IPS-18a (cell line): ENCODE data around the gene BNC1.
"Not testable (repeated sequence)": the region's sequence is repeated elsewhere in the genome, so short reads cannot be mapped to it uniquely, and the experiment has no call there.

Experiments used
- H3K27ac ChIP-seq: one replicate; pipeline ENCODE4 v1.5.1; 2013; ENCODE audit warnings: low read length
- H3K27me3 ChIP-seq: one replicate; pipeline ENCODE4 v1.6.1; 2013; ENCODE audit warnings: mild to moderate bottlenecking, low read length; ENCODE audit not compliant: control insufficient read depth, insufficient read depth
- H3K36me3 ChIP-seq: one replicate; pipeline ENCODE4 v1.6.1; 2013; ENCODE audit warnings: low read depth, low read length; ENCODE audit not compliant: control insufficient read depth
- H3K4me1 ChIP-seq: one replicate; pipeline ENCODE4 v1.6.1; 2013; ENCODE audit warnings: low read depth, low read length; ENCODE audit not compliant: control insufficient read depth
- H3K4me3 ChIP-seq: one replicate; pipeline ENCODE4 v1.5.1; 2013; ENCODE audit warnings: low read length
- H3K9ac ChIP-seq: one replicate; pipeline ENCODE4 v1.6.1; 2013; ENCODE audit warnings: mild to moderate bottlenecking, low read length, moderate library complexity
- H3K9me3 ChIP-seq: one replicate; pipeline ENCODE4 v1.6.1; 2013; ENCODE audit warnings: low read depth, low read length; ENCODE audit not compliant: control insufficient read depth

Gene BNC1

GRCh38 chr15:83276661-83277060 lies 7.8 kb downstream of the BNC1 start:
- no peak overlapping the region for H3K27ac ChIP-seq
- H3K4me1 ChIP-seq = no peaks in the 10 kb centered on the region
- H3K36me3 ChIP-seq = no peaks in the 10 kb centered on the region
- H3K9me3 ChIP-seq = no peaks in the 10 kb centered on the region
- no peak overlapping the region for H3K4me3 ChIP-seq
- H3K9ac ChIP-seq = no peak overlapping the region
- H3K27me3 ChIP-seq = peaks cover 16% of the 10 kb centered on the region

- H3K4me3 ChIP-seq = no peak overlapping the region
- H3K27ac ChIP-seq = no peak overlapping the region
- H3K27me3 ChIP-seq = peaks cover 3% of the 10 kb centered on the region
- H3K4me1 ChIP-seq = no peaks in the 10 kb centered on the region
- H3K36me3 ChIP-seq = no peaks in the 10 kb centered on the region
- H3K9me3 ChIP-seq = no peaks in the 10 kb centered on the region
- H3K9ac ChIP-seq = no peak overlapping the region
Observed at GRCh38 chr15:83275412-83275811, 9.1 kb downstream of the BNC1 start.

- no peaks in the 10 kb centered on the region for H3K4me1 ChIP-seq
- no peaks in the 10 kb centered on the region for H3K36me3 ChIP-seq
- H3K4me3 ChIP-seq = no peak overlapping the region
- H3K27ac ChIP-seq = no peak overlapping the region
- H3K27me3 ChIP-seq = no peaks in the 10 kb centered on the region
- no peak overlapping the region for H3K9ac ChIP-seq
- H3K9me3 ChIP-seq = no peaks in the 10 kb centered on the region
Observed at GRCh38 chr15:83270176-83270575, 14.3 kb downstream of the BNC1 start.

GRCh38 chr15:83268147-83268546 lies 16.3 kb downstream of the BNC1 start:
- H3K36me3 ChIP-seq = no peaks in the 10 kb centered on the region
- no peak overlapping the region for H3K9ac ChIP-seq
- no peak overlapping the region for H3K4me3 ChIP-seq
- H3K27me3 ChIP-seq = no peaks in the 10 kb centered on the region
- no peaks in the 10 kb centered on the region for H3K9me3 ChIP-seq
- no peaks in the 10 kb centered on the region for H3K4me1 ChIP-seq
- no peak overlapping the region for H3K27ac ChIP-seq

GRCh38 chr15:83262594-83263315 lies 21.7 kb downstream of the BNC1 start:
- Histone ChIP-seq H3K4me3 (no peak overlapping the region), H3K9ac (no peak overlapping the region), H3K4me1 (no peaks in the 10 kb centered on the region), H3K27me3 (no peaks in the 10 kb centered on the region), H3K27ac (no peak overlapping the region), H3K9me3 (no peaks in the 10 kb centered on the region), H3K36me3 (no peaks in the 10 kb centered on the region)

GRCh38 chr15:83262181-83262580 lies 22.3 kb downstream of the BNC1 start:
- H3K27me3 ChIP-seq, H3K4me3 ChIP-seq, H3K9me3 ChIP-seq, H3K27ac ChIP-seq, H3K9ac ChIP-seq, H3K36me3 ChIP-seq, H3K4me1 ChIP-seq: not testable (repeated sequence)

- Histone ChIP-seq H3K4me1 (peaks cover 4% of the 10 kb centered on the region), H3K4me3 (no peak overlapping the region), H3K27ac (no peak overlapping the region), H3K9me3 (no peaks in the 10 kb centered on the region), H3K27me3 (no peaks in the 10 kb centered on the region), H3K36me3 (no peaks in the 10 kb centered on the region), H3K9ac (no peak overlapping the region)
Observed at GRCh38 chr15:83250781-83251180, 33.7 kb downstream of the BNC1 start.

GRCh38 chr15:83249030-83249343 lies 35.5 kb downstream of the BNC1 start:
- no peak overlapping the region for H3K27ac ChIP-seq
- no peaks in the 10 kb centered on the region for H3K36me3 ChIP-seq
- H3K4me3 ChIP-seq = no peak overlapping the region
- H3K9me3 ChIP-seq = no peaks in the 10 kb centered on the region
- no peaks in the 10 kb centered on the region for H3K27me3 ChIP-seq
- peaks cover 4% of the 10 kb centered on the region for H3K4me1 ChIP-seq
- no peak overlapping the region for H3K9ac ChIP-seq

GRCh38 chr15:83248151-83249029 lies 36.1 kb downstream of the BNC1 start:
- no peak overlapping the region for H3K4me3 ChIP-seq

GRCh38 chr15:83243634-83244033 lies 40.8 kb downstream of the BNC1 start:
- no peak overlapping the region for H3K27ac ChIP-seq
- H3K4me1 ChIP-seq = peaks cover 2% of the 10 kb centered on the region
- no peaks in the 10 kb centered on the region for H3K27me3 ChIP-seq
- H3K9ac ChIP-seq = no peak overlapping the region
- no peak overlapping the region for H3K4me3 ChIP-seq
- no peaks in the 10 kb centered on the region for H3K36me3 ChIP-seq
- peaks cover 3% of the 10 kb centered on the region for H3K9me3 ChIP-seq

More at GRCh38 chr15:83248151-83249029, 36.1 kb downstream of the BNC1 start:
- no peak overlapping the region for H3K9ac ChIP-seq
- H3K9me3 ChIP-seq = no peaks in the 10 kb centered on the region
- peaks cover 4% of the 10 kb centered on the region for H3K4me1 ChIP-seq
- H3K27me3 ChIP-seq = no peaks in the 10 kb centered on the region
- H3K36me3 ChIP-seq = no peaks in the 10 kb centered on the region
- H3K27ac ChIP-seq = no peak overlapping the region

GRCh38 chr15:83230242-83230641 lies 54.2 kb downstream of the BNC1 start:
- H3K36me3 ChIP-seq = no peaks in the 10 kb centered on the region
- H3K4me1 ChIP-seq = no peaks in the 10 kb centered on the region
- H3K4me3 ChIP-seq = no peak overlapping the region
- no peaks in the 10 kb centered on the region for H3K9me3 ChIP-seq
- H3K27me3 ChIP-seq = no peaks in the 10 kb centered on the region
- no peak overlapping the region for H3K27ac ChIP-seq
- no peak overlapping the region for H3K9ac ChIP-seq

- no peaks in the 10 kb centered on the region for H3K36me3 ChIP-seq
- peaks cover 3% of the 10 kb centered on the region for H3K9me3 ChIP-seq
- no peaks in the 10 kb centered on the region for H3K27me3 ChIP-seq
- no peak overlapping the region for H3K4me3 ChIP-seq
- H3K9ac ChIP-seq = no peak overlapping the region
- H3K4me1 ChIP-seq = no peaks in the 10 kb centered on the region
- H3K27ac ChIP-seq = no peak overlapping the region
Observed at GRCh38 chr15:83225449-83225848, 59.0 kb downstream of the BNC1 start.
